HG03571 (cell line): ENCODE data around the gene TBC1D14.
A peak's percentile ranks its signal among the peaks of the same experiment; 100 is the strongest.
"Not testable (repeated sequence)": the region's sequence is repeated elsewhere in the genome, so short reads cannot be mapped to it uniquely, and the experiment has no call there.

Source experiments
- ATAC-seq: cut with Tn5 transposase; IDR thresholded peaks from one replicate; pipeline ENCODE4 v1.9.1; 2021; ENCODE audit not compliant: unreplicated experiment

The TBC1D14 gene

GRCh38 chr4:6909970-6910339 is 329 bp downstream of the TBC1D14 start:
- peak; percentile 31 for ATAC-seq

GRCh38 chr4:6910340-6910959 is 824 bp downstream of the TBC1D14 start:
- no peak for ATAC-seq

GRCh38 chr4:6910960-6911874 is 1.6 kb downstream of the TBC1D14 start:
- ATAC-seq = no peak

- ATAC-seq = not testable (repeated sequence)
These were observed 2.3 kb downstream of the TBC1D14 start for GRCh38 chr4:6911917-6912316.

GRCh38 chr4:6912441-6912840 is 2.8 kb downstream of the TBC1D14 start:
- ATAC-seq = no peak

GRCh38 chr4:6913350-6913905 is 3.8 kb downstream of the TBC1D14 start:
- no peak for ATAC-seq

- no peak for ATAC-seq
These were observed 4.8 kb downstream of the TBC1D14 start for GRCh38 chr4:6914448-6914847.

GRCh38 chr4:6915041-6916005 is 5.7 kb downstream of the TBC1D14 start:
- ATAC-seq = no peak

GRCh38 chr4:6916069-6916586 is 6.5 kb downstream of the TBC1D14 start:
- ATAC-seq = no peak

GRCh38 chr4:6916587-6917460 is 7.2 kb downstream of the TBC1D14 start:
- ATAC-seq = no peak

- peak; percentile 90 for ATAC-seq
These were observed 8.0 kb downstream of the TBC1D14 start for GRCh38 chr4:6917461-6918271.

- ATAC-seq = no peak
These were observed 8.7 kb downstream of the TBC1D14 start for GRCh38 chr4:6918338-6918737.

- no peak for ATAC-seq
These were observed 10.5 kb downstream of the TBC1D14 start for GRCh38 chr4:6920171-6920570.

- ATAC-seq = no peak
These were observed 13.9 kb downstream of the TBC1D14 start for GRCh38 chr4:6923507-6923906.

- no peak for ATAC-seq
These were observed 14.7 kb downstream of the TBC1D14 start for GRCh38 chr4:6924361-6924779.

- no peak for ATAC-seq
These were observed 15.8 kb downstream of the TBC1D14 start for GRCh38 chr4:6925357-6925836.

GRCh38 chr4:6926081-6926480 is 16.5 kb downstream of the TBC1D14 start:
- ATAC-seq = no peak

GRCh38 chr4:6926681-6927478 is 17.3 kb downstream of the TBC1D14 start:
- ATAC-seq = no peak
